NCI-H748 (cell line): ENCODE measurements around the gene HMCN2.

Experiments
- DNase-seq: peaks from one replicate; lab custom pipeline; 2025; ENCODE audit not compliant: unreplicated experiment; lab: John Stamatoyannopoulos, UW

HMCN2 gene

DNA sequence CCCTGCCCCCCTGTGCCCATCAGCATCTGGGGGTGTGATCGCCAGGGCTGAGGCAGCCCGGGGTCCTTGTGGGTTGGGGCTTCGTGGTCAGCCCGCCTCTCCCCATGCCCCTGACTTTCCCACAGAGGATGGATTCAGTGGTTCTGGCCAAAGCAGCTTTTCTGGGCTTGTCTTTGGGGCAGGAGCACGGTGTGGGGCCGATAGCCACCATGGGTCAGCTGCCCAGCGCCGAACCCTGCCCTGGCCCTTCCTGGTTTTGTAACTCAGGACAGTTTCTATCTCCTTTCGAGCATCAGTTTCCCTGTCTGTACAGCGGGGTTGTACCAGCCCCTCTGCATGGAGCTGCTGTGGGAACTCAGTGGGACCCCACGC is 77.1 kb downstream of the HMCN2 start:
- no peak for DNase-seq

DNA sequence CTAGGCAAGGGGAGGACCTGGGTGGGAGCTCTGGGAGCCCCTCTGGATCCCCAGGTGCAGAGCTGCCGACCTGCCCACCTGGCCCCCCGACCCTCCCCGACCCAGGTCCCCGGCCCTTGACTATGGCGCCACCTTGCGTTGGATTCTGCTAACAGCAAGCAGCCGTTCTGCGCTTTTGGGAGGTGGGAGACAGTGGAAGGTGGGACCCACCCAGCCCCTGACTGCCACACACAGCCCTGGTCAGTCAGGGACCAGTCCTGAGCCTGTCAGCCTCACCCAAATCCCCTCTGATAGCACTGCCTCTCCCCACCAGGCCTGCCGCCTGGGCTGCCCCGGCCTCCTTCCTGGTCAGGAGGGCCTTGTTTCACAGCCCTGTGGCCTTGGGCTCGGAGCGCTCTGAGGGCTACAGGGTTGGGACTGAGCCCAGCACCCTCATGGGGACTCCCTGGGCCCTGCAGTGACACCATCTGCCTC is 77.9 kb downstream of the HMCN2 start:
- no peak for DNase-seq

DNA sequence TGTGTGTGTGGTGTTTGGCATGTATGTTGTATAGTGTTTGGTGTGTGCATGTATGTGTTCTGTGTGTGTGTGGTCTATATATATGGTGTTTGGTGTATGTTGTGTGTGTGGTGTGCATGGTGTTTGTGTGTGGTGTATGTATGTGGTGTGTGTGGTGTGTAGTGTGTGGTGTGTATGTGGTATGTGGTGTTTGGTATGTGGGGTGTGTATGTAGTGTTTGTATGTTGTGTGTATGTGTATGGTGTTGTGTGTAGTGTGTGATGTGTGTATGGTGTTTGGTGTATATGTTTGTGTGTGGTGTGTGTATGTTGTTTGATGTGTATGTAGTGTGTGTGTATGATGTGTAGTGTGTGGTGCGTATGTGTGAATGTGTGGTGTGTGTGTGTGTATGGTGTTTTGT is 78.8 kb downstream of the HMCN2 start:
- DNase-seq, result no peak

DNA sequence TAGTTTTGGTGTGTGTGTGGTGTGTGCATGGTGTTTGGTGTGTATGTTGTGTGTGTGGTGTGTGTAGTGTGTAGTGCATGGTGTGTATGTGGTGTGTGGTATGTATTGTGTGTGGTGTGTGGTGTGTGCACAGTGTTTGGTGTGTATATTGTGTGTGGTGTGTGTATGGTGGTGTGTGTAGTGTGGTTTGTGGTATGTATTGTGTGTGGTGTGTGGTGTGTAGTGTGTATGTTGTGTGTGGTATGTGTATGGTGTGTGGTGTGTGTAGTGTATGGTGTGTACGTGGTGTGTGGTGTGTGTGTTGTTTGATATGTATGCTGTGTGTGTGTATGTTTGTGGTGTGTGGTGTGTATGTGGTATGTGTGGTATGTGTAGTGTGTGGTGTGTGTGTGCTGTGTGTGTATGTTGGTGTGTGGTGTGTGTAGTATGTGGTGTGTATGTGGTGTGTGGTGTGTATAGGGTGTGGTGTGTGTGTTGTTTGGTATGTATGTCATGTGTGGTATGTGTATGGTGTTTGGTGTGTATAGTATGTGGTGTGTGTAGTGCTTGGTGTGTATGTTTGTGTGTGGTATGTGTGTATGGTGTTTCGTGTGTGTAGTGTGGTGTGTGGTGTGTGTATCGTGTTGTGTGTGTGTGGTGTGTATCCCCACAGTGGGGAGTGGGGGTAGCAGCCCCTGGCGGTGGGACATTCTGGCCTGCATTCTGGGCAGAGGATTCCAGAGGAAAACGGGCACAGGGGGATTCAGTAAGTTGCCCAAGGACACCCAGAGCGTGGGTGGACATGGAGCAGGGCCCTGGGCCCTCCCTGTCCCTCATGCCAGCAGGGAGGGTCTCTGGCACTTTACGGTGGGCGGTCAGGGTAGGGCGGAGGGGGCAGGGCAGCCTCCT is 79.7 kb downstream of the HMCN2 start:
- no peak for DNase-seq

DNA sequence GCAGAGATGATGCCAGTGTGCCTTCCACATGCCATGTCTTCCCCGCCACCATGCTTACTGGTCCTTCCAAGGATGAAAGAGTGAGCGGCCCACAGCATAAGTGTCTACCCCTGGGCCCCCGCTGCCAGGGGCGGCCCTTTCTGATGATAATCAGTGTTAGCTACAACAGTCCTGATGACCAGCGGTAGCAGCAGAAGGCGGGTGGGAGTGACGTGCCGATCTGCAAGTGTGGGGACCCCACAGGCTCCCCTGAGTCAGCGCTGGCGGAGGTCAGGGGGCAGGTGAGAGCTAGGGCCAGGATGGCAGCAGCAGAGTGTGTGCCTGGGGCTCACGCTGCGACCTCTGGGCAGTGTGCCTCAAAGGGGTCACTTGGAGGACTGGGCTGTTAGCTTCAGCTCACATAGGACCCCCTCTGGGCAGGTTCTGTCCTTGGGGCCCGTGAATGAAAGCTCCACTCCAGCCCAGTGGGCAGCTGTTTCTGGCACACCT is 80.4 kb downstream of the HMCN2 start:
- DNase-seq, result no peak

DNA sequence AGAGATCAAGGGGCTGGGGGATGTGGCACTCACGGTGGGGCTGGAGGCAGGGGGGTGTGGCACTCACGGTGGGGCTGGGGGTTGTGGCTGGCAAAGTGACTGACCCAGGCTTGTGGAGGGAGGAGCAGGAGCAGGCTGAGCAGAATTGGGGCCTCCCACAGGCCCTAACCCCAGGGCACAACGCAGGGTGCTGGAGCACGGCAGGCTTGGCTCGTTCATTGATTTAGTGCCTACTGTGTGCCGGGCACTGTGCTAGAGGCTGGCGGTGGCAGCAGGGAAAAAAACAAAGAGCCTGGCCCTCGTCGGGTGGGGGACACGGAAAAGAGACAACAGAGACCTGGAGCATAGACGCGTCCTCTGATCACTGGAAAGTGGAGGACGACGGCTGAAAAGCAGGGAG is 80.9 kb downstream of the HMCN2 start:
- no peak for DNase-seq

DNA sequence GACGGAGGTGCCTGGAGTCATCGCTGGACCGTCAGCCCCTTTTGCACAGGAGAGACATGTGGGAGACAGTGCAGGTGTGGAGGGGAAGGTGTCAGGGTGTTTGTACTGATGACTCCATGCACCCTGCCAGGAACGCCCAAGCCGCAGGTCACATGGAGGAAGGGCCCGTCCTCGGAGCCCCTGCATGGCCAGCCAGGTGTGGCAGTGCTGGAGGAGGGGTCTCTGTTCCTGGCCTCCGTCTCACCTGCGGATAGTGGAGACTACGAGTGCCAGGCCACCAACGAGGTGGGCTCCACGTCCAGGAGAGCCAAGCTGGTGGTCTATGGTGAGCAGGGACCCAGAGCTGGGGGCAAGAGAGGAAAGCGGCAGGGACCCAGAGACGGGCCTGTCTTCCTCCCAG is 81.5 kb downstream of the HMCN2 start:
- DNase-seq, result no peak

DNA sequence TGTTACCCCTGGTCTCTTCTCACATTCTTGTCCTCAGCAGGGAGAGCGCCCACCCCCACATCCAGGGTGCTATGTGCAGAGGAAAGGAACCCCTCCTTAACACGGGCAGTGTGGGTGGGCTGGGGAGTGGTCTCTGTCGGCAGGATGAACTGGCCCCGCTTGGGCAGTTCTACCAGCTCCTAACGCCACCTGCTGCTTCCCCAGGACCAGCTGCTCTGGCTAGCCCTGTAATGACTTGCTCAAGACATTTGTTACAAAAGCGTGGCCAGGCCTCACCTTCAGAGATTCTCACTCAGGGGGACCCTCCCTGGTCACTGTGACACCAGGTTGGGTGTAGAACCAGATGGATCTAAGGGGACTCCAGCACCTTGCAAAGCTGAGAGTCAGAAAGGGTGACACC is 82.4 kb downstream of the HMCN2 start:
- DNase-seq, result no peak

DNA sequence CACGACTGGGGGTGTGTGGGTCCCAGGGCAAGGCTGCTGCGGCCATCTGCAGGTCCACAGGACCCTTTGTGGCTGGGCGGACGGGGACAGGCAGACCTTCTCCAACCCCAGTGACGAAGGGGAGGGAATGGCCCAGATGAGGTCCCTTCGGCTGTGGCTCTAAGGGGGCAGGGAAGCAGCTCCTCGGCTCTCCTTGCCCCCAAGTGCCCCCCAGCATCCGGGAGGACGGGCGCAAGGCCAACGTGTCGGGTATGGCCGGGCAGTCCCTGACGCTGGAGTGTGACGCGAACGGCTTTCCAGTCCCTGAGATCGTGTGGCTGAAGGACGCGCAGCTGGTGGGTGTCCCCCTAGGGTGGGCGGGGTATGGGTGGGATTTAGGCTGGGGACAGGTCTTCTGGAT is 82.8 kb downstream of the HMCN2 start:
- DNase-seq, result no peak

DNA sequence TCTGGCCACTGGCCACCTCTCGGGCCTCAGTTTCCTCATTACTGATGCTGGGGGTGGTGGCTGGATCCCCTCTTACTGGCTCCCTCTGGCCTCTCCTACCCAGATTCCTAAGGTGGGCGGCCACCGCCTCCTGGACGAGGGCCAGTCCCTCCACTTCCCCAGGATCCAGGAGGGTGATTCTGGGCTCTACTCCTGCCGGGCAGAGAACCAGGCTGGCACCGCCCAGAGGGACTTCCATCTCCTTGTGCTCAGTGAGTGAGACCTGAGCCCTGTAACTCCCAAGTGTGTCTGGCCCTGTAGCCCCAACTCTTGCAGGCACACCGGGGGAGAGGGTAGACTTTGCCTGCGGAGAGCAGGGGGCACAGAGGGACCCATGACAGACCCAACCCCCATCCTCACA is 83.3 kb downstream of the HMCN2 start:
- no peak for DNase-seq

DNA sequence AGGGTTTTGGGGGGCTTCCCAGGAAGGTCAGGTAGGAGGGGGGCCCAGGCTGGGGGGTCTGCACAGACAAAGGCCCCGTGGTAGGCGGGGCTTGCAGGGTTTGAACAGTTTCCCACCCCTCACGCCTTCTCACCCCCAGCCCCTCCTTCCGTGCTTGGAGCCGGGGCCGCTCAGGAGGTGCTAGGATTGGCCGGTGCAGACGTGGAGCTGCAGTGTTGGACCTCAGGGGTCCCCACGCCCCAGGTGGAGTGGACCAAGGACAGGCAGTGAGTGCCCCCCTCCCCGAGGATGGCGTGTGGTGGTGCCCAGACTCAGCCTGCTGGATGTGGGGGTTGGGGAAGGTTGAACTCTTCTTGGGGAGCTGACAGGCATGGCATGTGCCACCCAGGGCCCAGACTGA is 83.8 kb downstream of the HMCN2 start:
- DNase-seq, result no peak

DNA sequence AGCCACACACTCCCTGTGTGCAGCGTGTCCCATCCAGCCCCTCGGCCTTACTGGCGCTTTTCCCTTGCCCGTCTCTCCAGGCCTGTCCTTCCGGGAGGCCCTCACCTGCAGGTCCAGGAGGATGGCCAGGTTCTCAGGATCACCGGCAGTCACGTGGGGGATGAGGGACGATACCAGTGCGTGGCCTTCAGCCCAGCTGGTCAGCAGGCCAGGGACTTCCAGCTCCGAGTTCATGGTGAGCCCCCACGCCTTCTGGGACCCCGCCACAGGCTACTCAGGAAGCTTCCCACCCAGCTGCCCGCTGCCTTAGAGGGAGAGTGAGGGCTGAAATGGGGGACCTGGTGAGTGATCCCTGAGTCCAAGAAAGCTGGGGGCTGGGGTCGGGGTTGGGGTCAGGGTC is 85.8 kb downstream of the HMCN2 start:
- DNase-seq, result no peak

DNA sequence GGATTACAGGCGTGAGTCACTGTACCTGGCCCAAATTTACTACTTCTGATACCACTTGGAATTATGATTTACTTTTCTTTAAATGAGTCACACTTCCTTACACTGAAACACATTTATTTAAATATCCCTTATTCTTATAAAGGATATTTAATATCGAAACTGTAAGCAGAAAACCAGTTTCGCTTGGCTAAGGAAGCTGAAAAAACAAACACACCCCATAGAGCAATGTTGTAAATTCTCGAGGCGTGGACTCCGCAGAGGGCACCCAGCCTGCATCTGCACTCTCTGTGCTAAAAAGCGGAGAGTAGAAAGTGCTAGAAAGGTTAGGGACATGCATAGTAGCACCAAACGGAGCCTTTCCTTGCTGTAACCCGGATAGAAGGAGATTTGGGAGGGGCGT is 86.5 kb downstream of the HMCN2 start:
- DNase-seq, result no peak

DNA sequence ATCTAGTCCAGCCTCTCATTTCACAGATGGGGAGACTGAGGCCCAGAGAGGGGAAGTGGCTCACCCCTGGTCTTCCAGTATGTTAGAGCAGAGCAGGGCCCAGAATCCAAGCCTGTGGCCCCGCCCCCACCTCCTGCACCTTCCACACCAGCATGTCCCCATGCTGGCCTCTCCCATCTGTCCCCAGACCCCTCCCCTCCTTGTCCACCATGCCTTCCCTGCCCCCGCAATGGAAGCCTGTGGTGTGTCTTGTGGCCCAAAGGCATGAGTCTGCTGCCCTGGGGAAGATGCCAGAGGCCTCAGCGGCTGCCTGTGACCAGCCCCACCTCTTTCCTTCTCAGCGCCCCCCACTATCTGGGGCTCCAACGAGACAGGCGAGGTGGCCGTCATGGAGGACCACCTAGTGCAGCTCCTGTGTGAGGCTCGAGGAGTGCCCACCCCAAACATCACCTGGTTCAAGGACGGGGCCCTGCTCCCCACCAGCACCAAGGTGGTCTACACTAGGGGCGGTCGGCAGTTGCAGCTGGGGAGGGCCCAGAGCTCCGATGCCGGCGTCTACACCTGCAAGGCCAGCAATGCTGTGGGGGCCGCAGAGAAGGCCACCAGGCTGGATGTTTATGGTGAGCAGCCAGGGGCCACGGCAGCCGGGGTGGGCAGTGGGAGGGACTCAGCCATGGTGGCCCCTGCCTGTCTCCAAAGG is 87.2 kb downstream of the HMCN2 start:
- no peak for DNase-seq

DNA sequence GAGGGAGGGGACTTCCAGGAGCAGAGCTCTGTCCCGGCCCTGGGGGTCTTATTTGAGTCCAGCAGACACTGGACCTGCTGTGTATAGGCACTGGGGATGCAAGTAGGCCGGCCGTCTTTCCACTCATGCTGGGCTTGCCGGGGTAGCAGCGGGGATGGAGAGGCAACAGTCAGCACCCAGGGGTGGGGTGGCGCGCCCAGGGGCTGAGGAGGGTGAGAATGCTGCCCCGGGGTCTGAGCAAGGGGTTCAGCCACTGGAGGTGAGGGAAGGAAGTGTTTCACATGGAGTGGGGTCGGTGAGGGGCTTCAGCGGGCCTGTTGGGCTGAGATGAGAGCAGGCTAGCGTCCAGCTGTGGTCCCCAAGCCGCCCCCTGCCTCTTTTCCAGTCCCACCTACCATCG is 88.8 kb downstream of the HMCN2 start:
- no peak for DNase-seq

DNA sequence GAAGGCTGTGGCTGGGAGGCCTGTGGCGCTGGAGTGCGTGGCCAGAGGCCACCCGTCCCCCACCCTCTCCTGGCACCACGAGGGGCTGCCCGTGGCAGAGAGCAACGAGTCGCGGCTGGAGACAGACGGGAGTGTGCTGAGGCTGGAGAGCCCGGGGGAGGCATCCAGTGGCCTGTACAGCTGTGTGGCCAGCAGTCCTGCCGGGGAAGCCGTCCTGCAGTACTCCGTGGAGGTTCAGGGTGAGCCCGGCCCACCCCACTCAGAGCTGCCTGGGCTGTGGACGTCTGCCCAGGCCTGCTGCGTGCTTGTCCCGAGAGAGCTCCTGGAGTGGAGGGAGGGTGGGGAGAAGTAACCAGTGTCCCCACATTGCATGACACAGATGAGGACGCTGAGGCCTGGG is 89.2 kb downstream of the HMCN2 start:
- no peak for DNase-seq

DNA sequence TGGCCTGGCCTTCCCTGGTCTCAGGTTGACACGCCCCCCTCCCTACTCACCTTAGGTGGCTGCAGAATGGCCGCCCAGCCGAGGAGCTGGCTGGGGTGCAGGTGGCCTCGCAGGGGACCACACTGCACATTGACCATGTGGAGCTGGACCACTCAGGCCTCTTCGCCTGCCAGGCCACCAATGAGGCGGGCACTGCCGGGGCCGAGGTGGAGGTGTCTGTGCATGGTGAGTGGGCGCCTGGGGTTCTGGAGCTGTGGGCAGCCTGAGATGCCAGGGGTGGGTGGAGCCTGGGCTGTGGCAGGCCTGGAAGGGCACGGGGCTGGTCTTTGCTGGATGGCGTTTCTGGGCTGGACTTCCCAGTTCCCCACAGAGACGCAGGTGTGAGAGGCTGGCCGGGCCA is 90.5 kb downstream of the HMCN2 start:
- DNase-seq, result no peak

DNA sequence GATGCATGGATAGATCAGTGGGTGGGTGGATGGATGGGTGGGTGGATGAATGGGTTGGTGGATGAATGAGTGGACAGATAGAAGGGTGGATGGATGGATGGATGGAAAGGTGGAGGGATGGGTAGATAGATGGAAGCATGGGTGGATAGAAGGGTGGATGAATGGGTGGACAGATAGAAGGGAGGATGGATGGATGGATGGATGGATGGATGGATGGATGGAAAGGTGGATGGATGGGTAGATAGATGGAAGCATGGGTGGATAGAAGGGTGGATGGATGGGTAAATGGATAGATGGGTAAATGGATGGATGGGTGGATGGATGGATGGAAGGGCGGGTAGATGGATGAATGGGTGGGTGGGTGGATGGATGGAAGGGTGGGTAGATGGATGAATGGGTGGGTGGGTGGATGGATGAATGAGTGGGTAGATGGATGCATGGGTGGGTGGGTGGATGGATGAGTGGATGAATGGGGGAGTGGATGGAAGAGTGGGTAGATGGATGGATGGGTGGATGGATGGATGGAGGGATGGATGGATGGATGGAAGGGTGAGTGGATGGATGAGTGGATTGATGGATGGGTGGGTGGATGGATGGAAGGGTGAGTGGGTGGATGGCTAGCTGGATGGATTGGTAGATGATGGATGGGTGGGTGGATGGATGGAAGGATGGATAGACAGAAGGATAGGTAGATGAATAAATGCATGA is 91.5 kb downstream of the HMCN2 start:
- no peak for DNase-seq

DNA sequence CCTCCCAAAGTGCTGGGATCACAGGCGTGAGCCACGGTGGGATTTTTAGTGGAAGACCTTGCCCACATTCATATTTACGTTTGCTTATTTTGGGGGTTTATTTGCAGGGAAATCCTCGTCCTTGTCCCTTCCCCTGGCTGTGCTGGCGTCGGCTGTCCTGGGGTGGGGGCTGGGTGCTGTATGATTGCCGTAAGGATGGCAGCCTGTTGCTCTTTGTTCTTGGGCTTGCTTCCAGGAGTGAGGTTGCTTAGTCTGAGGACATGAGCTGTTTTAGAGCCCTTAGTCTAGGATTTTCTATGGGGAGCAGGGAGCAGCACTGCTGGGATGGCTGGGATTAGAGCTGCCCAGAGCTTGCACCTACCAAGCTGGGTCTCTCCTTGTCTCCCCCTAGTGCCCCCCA is 93.4 kb downstream of the HMCN2 start:
- DNase-seq, result no peak

DNA sequence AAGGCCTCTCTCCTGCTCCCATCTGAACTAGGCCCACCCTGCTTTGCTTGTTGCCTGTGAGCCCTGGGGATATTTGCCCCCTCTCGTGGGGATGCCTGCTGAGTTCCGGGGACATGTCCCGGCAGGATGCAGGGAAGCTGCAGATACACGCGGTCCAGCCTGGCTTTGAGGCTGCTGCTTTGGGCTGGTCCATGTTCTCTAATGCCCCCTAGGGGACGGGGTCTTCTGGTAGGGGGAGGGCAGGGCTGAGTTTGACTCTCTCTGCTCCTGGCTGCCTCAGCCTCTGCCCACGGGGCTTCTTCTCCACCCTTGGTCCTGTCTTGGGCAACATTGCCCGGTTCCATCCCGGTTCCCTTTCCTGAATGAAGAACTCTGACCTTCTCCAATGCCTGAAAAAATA is 94.3 kb downstream of the HMCN2 start:
- no peak for DNase-seq

DNA sequence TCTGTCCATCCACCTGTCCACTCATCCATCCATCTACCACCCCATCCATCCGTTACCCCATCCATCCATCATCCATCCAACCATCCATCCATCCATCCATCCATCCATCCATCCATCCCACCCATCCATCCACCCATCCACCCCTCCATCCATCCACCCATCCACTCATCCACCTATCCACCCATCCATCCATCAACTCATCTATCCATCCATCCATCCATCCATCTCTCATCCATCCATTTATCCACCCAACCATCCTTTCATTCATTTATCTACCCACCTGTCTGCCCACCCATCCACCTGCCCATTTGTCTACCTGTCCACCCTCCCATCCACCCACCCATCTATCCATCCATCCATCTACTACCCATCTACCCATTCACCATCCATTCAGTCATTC is 95.1 kb downstream of the HMCN2 start:
- DNase-seq, result no peak

DNA sequence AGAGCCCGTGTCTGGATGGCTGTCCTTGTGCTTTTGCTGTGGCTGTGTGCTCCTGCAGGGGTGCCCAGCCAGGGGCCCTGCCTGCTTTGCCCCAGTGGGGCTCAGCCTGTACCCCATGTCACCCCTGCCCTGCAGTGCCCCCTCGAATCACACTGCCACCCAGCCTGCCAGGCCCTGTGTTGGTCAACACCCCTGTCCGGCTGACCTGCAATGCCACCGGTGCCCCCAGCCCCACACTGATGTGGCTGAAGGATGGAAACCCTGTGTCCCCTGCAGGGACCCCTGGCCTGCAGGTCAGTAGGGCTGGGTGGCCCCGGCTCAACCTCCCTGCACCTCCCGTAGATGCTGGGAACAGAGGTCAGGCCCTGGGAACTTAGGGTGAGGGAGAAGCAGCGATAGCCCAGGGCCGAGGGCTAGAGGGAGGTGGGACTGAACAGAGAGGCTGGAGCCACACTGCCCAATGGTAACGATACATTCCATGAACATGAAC is 96.4 kb downstream of the HMCN2 start:
- DNase-seq, result no peak
